ENCODE results near the gene PTMA.
"Not testable (repeated sequence)": the region's sequence is repeated elsewhere in the genome, so short reads cannot be mapped to it uniquely, and the experiment has no call there.

PTMA gene

DNA sequence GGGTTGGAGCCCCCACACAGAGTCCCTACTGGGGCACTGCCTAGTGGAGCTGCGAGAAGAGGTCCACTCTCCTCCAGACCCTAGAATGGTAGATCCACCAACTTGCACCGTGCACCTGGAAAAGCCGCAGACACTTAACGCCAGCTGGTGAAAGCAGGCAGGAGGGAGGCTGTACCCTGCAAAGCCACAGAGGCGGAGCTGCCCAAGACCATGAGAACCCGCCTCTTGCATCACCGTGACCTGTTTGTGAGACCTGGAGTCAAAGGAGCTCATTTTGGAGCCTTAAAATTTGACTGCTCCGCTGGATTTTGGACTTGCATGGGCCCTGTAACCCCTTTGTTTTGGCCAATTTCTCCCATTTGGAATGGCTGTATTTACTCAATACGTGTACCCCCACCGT lies 40.7 kb downstream of the PTMA start:
- DNase-seq (ENCODE audit: extremely low read depth in 1 of 2, low read depth in 1 of 2) = not testable (repeated sequence)

DNA sequence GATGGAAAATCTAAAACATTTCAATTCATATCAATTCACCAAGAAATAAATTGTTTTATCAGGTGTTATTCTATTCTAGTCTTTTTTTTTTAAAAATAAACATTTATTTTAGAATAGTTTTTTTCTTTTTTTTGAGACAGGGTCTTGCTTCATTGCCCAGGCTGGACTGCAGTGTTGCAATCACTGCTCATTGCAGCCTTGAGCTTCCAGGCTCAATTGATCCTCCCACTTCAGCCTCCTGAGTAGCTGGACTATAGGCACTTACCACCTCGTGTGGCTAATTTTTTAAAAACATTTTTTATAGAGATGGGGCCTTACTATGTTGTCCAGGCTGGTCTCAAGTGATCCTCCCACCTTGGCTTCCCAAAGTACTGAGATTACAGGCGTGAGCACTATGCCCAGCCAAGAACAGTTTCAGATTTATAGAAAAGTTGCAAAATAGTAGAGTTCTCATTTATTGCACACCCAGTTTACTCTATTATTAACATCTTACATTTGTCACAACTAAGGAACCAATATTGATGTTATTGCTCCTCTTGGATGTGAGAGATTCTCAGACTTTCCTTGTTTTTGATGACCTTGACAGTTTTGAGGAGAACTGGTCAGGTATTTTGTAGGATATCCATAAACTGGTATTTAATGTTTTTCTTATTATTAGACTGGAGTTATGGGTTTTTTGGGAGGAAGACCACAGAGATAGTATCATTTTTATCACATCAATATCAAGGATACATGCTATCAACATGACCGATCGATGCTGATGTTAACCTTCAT lies 42.9 kb downstream of the PTMA start:
- DNase-seq (ENCODE audit: extremely low read depth in 1 of 2, low read depth in 1 of 2) = no peak

DNA sequence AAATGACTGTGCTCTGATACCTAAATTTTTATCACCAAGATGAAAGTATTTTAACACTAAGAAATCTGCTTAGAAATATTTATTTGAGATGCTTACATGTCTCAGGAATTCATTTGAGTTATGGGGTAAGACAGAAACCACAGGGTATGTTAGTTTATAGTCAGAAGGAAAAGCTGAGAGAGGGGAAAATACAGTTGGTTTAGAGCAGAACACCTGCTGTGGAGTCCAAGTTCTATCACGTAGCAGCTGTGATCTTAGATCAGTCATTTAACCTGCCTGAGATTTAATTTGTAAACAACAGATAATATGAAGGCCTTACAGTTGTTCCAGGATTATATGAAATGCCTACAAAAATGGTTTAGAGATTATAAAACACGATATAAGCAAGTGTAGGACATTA lies 43.7 kb downstream of the PTMA start:
- DNase-seq (ENCODE audit: extremely low read depth in 1 of 2, low read depth in 1 of 2) = no peak

DNA sequence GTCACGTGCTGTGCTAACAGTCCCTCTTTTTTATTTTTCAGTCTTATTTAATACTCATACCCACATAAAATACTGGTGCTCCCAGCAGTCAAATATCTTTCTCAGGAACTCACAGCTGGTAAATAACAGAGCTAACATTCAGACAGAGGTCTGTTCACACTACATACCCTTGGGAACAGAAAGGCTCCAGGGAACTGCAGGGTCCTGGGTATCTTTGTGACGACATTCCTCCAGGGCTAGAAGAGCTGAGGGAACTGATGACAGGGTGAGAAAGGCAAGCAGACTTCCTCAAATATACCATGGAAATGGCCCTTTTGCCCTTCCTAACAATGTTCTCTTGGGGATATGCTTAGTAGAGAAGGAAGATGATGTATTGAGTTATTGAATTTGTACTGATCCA lies 53.4 kb downstream of the PTMA start:
- no peak for DNase-seq (ENCODE audit: extremely low read depth in 1 of 2, low read depth in 1 of 2)

Data from activated CD8-positive, alpha-beta memory T cell treated with anti-CD3 and anti-CD28 coated beads for 1 hour (primary cell).